Activated CD4-positive, CD25-positive, alpha-beta regulatory T cell treated with anti-CD3 and anti-CD28 coated beads, Interleukin-2, amount 50 U/mL, for 16 hours (primary cell): ENCODE results near the gene GRM8.

Source experiments
- DNase-seq: peaks from one replicate; pipeline ENCODE4 v3.0.0-alpha.2; 2020; ENCODE audit warnings: low read depth, low spot score

Gene GRM8

DNA sequence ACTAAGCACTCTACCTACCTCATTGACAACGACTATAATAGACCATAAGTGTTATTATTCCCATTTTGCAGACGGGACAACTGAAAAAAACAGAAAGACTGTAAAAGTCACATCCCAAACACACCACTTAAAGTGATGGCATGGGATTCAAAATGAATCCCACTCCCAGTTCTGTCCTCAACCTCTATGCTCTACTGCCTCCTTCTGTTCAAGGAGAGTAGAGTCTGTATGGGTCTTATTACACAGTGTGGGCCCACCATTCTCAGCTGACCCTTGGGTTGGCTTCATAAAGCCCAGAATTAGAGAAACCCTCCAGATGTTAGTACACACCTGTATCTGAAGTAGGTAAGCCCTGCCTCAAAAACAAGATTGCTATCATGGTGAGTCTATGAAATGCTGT is 102.2 kb downstream of the GRM8 start:
- no peak for DNase-seq

DNA sequence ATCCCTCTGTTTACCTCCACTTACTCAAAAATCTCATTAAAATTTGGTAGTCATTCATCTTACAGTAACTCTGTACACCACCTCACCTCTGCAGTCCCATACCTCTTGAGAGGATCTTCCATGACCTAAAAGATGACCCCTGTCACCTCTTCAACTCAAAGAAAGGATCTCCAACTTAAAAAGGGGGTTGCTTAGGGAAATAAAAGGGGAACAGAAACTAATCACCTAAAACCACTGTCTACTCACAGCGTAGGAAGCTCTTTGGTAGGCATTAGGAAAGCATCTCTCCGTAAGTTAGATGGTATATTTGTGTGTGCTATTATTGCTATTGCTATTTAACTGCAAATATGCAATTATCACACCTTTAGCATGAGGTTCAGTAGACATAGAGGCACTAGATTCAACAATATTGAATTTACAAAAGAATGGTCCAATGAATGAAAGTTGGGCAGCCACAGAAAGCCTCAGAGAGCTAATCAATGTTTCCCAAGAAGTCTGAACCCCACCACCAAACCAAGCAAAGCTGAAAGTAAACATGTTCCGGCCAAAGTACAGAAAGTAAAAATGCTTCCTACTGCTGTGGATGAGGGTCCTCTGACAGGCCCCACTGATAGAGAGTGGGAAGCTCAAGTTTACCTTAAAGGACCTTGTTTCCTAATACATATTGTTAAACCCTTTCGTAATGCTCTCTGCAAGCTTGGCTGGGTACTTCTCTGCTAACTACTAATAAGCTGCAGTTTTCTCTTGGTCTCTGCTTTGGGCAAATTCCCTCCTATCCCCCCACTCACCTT is 105.8 kb downstream of the GRM8 start:
- no peak for DNase-seq

DNA sequence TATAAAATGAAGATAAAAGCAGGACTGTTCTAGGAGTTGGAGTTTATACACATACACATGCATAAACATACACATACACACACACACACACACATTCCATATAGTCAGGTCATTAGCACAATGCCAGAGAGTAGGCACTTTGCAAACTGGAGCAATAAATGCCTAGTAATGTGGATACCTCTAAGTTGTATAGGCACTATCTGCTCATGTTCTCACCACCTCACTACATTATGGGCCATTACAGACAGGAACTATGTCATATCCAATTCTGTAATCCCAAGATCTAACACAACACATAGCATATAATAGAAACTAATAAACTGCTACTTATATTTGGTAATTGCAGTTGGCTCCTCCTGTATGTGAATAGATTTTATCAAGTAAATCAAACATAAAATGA is 115.6 kb downstream of the GRM8 start:
- no peak for DNase-seq

DNA sequence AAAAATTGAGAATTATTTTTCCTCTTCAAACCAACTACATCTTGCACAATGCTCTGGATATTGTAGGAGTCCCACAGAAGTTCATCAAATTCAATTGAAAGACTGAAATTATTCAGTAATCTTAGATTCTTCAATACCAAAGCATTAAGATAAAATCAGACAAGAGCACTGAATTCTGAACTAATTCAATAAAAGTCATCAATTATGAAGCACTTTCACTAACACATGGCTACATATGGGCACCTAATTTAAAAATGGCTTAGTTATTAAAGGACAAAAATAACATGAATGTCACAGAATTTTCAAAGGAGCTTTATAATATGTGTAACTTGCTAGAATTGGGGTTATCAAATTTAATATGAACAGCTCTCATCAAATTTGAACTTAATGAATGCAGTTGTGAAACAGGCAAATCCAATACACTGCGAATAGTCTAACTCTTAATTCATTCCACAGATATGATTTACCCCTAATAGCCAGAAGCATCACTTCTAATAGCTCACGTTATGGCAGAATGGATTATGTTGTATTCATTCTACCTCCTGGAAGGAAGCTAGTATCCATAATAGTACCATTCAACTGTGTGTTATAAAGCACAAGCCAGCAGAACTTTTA is 116.8 kb downstream of the GRM8 start:
- DNase-seq = no peak

DNA sequence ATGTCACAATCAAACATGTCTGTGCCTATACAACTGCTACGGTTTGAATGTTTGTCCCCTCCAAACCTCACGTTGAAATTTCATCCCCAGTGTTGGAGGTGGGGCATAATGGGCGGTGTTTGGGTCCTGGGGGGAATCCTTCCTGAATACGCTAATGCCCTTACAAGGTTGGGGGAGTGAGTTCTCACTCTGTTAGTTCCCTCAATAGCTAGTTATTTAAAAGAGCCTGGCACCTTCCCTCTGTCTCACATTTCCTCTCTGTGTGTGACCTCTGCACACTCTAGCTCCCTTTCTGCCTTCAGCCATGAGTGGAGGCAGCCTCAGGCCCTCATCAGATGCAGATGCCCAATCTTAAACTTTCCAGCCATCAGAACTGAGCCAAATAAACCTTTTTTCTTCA is 129.5 kb downstream of the GRM8 start:
- no peak for DNase-seq

DNA sequence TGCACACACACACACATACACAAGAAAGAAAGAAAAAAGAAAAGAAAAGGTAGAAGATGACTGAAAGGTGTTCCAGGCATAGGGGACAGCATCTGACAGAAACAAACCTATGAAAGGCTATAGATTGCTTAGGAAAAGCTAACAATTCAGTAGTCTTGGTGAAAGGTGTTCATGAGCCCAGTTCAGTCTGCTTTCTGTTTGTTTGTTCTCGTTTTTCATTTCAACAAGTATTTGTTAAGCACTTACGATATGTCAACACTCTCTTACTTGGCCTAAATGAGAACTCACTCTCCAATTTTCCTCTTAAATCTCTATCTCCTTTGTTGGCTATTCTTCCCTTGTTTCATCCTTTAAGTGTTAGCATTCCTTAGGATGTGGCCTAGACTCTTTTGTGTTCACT is 133.2 kb downstream of the GRM8 start:
- DNase-seq = no peak

DNA sequence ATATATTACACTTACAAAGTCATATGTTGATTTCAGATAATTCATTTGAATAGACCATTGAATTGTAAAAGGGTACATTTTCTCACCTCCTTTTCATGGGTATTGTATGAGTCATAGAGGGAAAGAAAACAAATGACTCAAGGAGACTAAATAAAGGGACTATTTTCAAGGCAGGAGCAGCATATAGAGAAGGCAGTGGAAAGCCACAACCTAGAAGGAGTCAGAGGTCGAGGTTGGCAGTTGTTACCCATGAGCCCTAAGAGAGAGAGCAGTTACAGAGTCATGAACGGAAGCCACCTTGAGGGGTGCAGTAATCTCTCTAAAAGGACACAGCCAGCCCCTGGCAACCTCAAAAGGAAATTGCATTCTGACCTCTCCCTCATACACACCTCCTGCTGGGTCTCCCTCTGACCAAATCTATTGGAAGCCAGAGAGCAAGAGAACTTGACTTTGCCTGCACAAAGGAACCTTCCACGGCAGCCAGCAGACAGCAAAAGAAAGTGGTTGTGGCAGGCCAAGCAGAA is 137.9 kb downstream of the GRM8 start:
- DNase-seq = no peak

DNA sequence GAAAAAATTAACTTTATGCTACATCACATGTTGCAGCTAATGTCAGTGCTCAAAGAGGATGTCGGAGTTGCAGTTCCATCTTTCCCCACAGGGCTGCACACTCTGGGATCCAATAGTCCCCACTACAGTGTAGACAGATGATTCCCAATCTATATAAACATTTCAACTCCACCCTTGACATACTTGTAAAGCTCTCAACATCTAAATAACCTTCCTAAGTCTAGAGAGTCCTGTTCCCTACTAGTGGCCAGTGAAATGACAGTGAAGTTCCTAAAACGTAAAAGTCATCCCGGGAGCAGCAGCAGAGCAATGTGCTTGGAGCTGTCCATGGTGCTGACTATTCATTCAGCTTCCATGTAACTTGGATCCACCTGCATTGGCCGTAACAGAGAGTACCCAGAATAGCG is 145.1 kb downstream of the GRM8 start:
- DNase-seq = no peak

DNA sequence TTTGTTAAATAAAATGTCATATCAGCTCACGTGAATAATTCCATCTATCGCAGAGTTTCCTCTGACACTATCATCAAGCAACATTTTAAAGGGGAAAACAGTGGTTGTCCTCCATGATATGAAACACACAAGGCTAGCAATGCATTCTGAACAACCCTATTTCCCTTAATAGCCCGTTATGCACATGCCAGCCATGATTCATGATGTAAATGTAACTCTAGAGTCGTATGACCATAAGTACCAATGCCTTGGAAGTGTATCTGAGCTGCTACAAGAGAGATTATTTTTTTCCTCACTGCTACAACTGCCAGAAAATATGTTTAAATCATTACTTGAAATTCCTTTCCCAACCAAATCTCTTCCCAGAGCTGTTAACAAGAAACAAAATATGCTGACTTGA is 159.4 kb downstream of the GRM8 start:
- no peak for DNase-seq

DNA sequence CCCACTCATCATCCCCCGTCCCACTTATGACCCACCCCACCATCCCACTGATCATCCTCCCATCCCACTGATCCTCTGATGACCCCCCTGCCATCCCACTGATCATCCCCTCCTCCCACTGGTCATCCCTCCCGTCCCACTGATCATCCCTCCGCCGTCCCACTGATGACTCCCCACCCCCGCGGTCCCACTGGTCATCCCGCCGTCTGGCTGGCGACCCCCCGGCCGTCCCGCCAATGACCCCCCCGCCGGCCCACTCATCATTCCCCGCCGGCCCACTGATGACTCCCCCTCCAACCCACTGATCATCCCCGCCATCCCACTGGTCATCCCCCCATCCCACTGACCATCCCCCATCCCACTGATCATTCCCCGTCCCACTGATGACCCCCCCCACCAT is 161.1 kb downstream of the GRM8 start:
- DNase-seq = no peak

DNA sequence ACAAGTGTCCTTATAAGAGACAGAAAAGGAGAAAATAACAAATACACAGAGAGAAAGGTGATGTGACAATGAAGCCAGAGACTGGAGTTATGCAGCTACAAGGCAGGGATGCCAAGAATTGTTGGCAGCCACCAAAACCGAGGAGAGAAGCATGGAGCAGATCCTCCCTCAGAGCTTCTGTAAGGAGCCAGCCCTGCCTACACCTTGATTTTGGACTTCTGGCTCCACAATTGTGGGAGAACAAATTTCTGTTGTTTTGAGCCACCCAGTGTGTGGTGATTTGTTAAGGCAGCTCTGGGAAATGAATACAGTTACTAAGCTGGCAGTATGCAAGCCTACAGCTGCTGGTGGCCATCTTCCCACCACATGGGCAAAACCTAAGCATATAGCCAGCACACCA is 163.6 kb downstream of the GRM8 start:
- no peak for DNase-seq

DNA sequence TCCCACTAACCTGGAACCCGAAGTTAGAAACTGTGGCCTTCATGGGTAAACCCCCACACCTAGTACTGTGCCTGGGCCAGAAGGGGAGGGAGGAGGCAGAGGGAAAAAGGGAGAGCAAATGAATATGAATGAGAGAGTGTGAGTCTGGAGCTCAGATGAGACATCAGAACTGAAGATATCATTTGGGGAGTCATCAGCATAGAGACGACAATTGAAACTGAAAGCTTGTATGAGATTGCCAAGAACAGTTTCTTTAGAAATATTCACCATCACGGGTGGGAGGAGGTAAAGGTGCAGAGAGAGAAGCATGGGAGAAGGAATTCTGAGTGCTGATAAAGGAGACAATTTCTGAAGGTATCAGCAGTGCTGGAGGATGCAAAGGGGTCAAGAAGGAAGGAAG is 171.2 kb downstream of the GRM8 start:
- DNase-seq = no peak

DNA sequence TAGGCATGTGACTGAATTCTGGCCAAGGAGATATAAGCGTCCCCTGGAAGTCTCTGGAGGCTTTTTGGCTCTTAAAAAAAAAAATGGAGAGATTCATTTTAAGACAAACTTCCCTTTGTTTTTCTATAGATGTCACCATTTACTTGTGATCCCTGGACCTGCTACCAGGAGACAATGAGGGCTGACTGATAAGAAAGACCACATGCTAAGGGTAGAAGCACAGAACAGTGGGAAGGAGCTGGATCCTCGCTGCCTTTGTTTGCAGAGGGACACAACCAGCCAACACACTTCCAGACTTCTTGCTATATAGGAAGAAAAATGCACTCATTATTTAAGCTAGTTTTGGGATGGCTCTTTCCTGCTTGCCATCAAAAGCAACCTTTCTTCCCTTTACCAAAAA is 172.2 kb downstream of the GRM8 start:
- DNase-seq = no peak

DNA sequence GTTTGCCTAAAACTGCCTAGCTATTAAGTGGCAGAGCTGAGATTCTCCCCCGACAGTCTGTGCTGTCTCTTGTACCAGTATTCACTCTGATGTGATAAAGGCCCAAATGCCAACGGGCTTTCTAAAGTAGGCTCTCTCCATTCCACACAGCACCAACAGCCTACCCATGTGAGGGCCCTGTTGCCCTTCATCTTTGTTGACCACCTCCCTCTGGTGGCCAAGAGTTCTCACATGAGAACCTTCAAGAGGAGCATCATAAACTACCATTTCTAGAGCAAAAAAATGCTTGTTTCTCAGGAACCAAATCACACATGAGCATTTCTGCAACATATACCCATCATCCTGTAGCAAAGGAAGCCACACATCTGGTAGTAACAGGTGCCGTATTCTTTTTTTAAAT is 185.8 kb downstream of the GRM8 start:
- DNase-seq = no peak

DNA sequence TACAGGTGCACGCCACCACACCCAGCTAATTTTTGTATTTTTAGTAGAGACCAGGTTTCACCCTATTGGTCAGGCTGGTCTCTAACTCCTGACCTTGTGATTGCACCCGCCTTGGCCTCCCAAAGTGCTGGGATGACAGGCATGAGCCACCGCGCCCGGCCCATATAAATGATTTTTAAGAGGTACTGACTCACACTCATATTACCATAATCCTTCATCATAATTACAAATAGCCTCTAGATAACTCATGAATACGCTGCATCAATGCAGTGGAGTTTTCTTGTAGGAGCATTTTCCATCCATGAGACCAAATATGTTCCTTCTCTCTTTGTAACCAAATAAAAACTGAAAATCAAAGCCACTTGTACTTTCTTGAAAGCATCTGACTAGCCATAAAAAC is 193.3 kb downstream of the GRM8 start:
- no peak for DNase-seq

DNA sequence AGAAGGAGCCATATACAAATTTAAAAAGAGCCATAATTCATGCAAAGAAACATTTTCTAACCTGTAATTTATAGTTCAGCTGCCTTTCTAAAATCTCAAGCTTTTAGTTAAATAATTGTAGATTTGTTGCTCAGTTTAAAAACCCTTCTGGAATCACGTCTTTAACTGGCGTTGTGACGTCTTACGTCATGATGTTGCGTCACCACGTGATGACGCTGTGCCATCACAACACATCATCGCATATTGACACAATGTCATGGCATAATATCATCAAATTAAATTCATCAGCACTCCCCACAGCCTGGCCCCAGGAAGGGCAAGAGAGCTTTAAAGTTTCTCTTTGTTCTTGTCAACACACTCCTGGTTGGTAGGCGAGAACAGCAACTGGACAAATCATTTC is 194.8 kb downstream of the GRM8 start:
- no peak for DNase-seq

DNA sequence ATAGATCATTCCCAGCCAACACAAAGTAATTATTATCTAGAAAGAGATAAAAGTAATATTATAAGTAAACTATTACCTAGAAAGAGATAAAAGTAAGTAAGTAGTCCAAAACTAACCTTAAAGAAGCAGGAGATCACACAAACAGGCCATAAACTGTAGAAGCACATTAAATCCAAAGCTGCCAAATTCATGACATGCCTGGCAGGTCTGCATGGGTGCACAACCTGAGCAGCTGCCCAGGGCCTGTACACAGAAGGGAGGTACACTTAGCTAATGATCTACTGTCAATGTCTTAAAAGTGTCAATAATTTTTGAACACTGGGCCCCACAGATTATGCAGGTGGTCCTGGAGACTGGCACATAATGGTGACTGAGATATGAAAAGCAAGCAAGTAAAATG is 196.5 kb downstream of the GRM8 start:
- DNase-seq = no peak

DNA sequence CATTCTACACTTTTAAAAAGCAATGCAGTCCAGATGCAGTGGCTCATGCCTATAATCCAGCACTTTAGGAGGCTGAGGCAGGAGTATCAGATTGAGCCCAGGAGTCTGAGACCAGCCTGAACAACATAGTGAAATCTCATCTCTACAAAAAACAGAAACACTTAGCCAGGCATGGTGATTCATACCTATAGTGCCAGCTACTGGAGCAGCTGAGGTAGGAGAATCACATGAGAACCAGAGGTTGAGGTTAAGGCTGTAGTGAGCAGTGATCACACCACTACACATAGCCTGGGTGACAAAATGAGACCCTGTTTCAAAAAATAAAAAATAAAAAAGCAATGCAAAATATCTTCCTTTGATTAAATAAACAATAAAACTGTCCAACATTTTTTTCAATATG is 205.2 kb downstream of the GRM8 start:
- no peak for DNase-seq

DNA sequence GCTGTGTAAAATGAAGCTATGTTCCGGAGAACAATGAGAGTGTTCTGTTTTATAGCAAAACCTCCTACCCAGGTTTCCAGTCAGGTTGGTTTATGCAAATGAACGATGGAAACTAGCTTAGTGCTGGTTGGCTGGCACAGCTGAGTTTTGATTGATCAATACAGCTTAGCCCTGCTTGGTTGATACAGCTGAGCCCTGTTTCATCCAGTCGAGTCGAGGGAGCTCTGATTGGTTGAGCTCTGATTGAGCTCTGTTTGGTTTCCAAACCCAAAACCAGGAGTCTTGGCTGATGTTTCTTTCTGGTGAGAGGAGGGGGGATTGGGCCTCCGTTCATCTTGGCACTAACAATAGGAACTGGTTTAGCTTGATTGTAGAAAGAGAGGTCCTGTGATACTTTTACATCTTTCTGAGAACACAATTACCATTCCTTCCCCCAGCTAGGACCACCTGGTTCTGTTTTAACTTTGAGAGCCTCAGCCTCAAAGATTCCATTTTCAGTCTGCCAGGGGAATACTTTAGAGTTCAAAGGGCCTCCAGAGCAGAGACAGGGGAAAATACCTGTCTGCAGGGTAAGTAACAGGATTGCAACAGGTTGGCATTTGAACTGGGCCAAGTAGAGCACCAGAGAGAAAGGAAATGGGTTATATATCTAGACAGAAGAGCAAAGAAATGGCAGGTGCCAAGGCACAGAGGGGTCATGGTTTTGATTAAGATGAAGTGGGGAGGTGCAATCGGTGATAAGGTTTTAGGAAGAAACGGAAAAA is 210.9 kb downstream of the GRM8 start:
- DNase-seq = no peak

DNA sequence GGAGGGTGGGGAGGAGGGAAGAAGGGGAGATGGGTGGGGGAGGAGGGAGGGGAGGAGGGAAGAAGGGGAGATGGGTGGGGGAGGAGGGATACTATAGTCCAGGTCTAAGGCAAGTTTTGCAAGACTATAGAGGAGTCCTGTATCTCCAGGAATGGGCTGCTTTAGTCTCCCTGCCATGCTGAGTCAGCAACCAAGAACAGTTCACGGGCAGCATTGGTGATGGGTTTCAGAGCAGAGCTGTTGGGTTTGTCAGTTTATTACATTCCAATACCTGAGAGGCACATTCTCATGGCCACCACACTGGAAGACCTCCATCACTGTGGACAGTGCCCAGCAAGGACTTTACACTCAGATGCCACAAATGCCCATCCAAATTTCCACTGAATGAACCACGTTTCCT is 212.7 kb downstream of the GRM8 start:
- no peak for DNase-seq

DNA sequence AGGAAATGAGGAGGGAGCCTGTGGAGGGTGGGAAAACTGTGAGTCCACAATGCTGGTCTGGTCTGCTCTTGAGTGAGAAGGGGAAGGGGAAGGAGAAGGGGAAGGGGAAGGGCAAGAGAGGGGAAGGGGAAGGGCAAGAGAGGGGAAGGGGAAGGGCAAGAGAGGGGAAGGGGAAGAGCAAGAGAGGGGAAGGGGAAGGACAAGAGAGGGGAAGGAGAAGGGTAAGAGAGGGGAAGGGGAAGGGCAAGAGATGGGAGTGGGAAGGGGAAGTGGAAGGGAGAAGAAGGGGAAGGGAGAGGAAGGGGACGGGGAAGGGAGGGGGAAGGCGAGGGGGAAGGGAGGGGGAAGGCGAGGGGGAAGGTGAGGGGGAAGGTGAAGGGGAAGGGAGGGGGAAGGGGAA is 213.2 kb downstream of the GRM8 start:
- DNase-seq = no peak

DNA sequence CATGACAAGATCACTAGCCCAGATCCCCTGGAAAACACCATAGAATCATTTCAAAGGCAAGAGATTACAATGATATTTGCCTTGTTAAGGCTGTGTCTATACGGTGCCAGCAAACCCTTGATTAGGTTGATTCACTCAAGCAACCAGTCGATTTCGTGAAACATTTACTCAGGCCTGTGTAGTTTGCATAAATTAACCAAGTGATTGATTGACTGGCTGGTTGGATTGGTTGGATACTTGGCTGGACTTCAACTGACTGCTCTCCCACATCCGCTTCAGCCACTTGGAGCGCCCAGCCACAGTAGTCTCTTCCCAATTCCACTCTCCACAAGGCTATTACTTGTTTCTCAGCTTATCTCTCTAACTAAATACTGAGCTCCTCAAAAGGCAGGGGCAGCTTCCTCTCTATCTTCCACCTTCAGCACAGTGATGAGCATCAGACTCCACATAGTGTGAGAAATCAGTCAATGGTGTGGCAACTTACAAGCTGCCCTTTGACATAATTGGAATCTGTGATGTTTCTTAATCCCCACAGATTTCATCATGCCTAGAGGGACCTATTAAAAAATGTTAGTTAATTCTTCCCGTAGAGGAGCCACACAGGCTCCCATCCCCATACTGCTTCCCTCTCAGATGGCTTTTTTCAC is 217.4 kb downstream of the GRM8 start:
- DNase-seq = no peak
